Activated CD4-positive, alpha-beta T cell treated with anti-CD3 and anti-CD28 coated beads for 24 hours (primary cell): Measurements from ENCODE around the gene CCDC3.
"Not testable (repeated sequence)": the region's sequence is repeated elsewhere in the genome, so short reads cannot be mapped to it uniquely, and the experiment has no call there.

Experiments
- DNase-seq, 2 donors: peaks; one replicate each; pipeline ENCODE4 v3.0.0-alpha.2; 2020; ENCODE audit warnings: low read depth in 2 of 2

CCDC3 gene

DNA sequence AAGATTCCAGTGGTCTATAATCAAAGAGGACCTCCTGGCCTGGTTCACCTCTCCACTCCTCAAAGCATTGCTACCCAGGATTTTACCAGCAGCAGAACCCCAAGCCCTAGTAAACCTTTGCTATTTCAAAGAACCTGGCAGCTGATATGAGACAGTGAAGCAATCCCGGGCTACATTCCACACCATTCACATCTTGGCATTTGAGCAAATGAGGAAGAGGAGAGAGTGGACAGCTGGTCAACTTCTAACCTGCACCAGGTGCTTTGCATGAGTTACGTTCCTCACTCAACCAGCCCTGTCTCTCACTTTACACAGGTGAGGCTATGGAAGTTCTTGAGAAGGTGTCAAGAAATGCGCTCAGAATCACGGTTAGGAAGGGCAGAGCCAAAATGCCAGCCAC lies 1.1 kb downstream of the CCDC3 start:
- DNase-seq: no peak

- no peak for DNase-seq
These were observed 1.7 kb downstream of the CCDC3 start for GRCh38 chr10:12999849-13000248.

DNA sequence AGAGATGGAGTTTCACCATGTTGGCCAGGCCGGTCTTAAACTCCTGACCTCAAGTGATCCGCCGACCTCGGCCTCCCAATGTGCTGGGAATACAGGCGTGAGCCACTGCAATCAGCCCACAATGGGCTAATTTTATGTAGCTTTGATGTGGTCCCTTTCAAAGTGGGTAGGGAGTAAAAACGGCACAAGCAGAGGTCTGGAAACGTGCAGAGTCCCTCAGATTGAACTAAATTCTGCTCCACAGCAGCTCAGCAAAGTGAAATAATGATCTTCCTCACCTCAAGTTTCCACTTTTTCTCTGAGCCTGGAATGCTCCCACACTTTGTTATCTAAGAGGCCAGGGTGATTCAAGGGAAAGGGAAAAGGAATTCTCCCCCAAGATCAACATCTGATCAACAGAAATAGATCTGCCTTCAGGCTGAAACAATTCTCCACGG lies 6.1 kb downstream of the CCDC3 start:
- no peak for DNase-seq

DNA sequence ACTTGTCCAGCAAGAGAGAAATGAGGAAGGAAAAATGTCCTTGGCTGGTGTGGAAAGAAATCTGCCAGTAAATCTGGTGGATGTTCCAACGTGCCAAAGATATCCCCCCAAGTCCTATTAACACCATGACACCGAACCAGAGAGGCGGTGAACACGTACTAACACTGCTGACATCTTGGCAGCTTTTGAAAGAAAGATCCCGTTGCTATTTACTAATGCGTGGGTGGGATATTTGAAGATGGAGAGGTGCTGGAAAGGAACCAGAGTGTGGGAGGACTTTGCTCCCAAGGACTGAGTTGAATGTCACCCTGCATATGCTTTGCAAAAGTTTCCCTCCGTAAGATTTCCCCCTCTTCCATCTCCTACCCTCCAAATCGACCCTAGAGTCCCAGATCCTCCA lies 7.9 kb downstream of the CCDC3 start:
- no peak for DNase-seq

DNA sequence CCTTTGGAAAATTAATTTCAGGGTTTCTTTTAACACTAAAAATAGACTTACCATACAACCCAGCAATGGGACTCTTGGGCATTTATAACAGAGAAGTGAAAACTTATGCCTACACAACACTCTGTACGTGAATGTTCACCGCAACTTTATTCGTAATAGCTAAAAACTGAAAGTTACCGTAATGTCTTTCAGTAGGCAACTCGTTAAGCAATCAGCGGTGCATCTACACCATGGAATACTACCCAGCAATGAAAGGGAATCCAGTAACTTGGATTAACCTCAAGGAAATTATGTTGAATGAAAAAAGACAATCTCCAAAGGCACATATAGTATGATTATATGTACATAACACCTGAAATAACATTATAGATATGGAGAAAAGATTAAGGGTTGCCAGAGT lies 16.2 kb downstream of the CCDC3 start:
- DNase-seq: no peak

DNA sequence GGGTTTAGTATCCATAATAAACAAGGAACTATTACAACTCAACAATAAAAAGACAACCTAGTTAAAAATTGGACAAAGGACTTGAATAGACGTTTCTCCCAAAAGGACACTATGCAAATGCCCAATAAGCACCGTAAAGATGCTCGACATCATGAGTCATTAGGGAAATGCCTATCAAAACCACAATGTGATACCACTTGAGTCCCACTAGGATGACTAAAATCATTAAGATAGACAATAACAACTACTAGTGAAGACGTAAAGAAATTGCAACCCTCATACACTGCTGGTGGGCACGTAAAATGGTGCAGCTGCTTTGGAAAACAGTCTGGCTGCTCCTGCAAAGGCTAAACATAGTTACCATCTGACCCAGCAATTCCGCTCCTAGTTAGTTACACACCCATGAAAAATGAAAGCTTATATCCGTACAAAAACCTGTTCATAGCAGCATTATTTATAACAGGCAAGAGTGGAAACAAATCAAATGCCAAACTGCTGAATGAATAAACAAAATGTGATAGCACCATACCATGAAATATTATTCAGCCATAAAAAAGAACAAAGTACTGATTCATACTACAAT lies 17.3 kb downstream of the CCDC3 start:
- no peak for DNase-seq

- not testable (repeated sequence) for DNase-seq
These were observed 17.9 kb downstream of the CCDC3 start for GRCh38 chr10:12983568-12983967.

GRCh38 chr10:12981570-12981969 lies 19.9 kb downstream of the CCDC3 start:
- no peak for DNase-seq

DNA sequence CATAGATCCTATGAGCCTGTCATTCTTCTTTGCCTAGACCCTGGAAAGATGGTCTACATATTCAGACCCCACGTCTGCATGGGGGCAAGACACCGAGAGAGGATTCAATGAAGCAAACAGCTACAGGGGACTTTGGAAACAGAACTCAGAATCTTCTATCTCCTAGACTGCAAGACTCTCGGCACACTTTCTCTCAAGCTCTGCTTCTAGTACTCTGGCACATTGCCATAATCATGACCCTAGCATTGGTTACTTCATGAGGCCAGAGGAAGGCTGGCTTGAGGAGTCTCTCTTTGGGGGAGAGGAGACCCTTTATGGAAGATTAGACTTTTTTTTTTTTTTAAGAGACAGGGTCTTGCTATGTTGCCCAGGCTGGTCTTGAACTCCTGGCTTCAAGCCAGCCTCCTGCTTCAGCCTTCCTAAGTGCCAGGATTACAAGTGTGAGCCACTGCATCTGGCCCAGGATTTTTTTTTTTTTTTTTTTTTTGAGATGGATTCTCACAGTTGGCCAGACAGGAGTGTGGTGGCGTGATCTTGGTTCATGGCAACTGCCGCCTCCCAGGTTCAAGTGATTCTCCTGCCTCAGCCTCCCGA lies 20.7 kb downstream of the CCDC3 start:
- DNase-seq: no peak

GRCh38 chr10:12980102-12980661 lies 21.3 kb downstream of the CCDC3 start:
- DNase-seq: no peak

DNA sequence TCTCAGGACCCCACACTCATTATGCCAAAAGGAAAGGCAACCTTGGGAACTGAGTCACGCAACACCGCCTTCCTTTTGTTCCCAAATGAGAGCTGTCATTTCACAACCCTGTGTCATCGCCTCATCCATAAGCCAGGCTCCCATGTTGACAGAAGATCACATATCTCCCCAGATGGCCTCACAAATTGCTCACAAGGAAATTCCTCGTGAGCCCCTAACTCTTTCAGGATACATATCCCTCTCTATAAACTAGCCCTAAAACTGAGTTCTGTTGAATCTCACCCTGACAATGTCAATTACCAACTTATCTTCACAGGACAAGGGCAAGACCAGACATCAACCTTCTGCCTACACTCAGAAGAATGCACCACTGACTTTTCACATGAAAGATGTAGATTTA lies 22.6 kb downstream of the CCDC3 start:
- DNase-seq: no peak

- no peak for DNase-seq
These were observed 25.6 kb downstream of the CCDC3 start for GRCh38 chr10:12975906-12976305.

- DNase-seq: no peak
These were observed 26.2 kb downstream of the CCDC3 start for GRCh38 chr10:12975266-12975665.

DNA sequence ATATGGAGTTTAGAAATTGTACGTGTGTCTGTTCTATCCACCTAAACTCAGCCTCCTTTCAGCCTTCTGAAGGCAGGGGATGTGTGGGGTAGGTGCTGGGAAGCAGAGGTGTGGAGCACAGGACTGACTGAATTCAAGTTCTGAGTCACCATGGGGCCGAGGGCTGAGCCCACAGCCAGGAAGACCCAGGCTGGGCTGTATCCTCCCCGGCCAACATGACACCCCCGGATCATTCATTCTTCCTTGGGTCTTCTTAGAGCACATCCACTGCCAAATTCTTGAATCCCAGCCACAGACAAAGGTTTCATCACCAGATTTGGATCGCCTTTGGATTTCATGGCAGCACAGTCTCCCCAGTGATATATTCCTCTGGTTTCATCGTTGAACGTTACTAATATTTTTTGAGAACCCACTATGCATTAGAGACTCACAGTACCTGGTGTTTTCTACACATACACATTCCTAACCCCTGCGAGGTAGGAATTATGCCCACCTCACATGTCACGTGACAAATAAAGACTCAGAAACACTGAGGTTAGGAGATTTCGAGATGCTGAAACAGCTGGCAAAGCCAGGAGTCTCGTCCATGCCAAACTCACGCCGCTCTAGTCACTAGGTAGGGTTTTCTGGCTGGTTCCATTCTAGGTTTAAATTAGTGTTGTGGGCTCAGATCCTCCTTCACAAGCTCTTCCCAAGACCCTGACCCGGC lies 26.9 kb downstream of the CCDC3 start:
- DNase-seq: no peak

DNA sequence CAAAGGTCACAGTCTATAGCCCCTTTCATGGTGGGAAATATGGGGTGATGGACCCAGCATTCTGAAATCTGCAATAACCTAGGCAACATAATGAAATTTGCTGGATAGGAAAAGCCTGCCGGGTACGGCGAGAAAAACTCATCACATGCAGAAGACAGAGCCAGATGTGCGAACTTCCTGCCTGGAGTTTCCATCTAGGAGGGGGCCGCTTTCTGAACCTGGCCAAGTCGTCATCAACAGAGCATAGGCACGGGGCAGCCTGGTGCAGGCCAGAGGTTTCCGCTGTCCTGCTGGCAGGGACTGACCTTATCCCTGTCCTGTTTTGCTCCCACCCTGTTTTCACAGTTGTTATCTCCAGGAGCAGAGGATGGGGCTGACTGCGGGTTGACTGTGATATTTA lies 27.4 kb downstream of the CCDC3 start:
- DNase-seq: no peak

DNA sequence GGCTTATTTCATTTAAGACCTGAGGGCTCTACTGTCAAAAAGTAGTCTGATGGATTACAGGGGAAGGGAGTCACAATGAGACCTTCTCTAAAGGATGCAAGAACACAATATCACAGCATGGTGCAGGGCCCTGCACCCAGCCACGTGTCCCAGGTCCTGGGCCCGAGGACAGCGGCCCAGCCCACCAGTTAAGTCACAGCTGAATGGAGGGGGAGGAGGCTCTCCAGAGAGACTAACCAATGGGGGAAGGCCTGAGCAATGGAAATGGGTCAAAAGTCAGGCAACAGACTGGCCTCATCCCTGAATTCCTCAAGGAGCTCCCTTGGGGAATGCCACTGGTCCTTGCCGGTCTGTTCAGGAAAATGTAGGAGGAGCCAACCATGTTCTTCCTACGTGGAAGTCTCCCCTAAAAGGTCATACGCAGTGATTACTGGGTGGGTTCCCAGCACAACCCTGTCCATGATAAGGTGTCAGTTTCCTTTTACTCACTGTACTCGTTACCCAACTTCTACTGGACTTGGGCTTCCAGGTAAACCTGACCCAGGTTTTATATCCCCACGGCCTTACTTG lies 28.3 kb downstream of the CCDC3 start:
- DNase-seq: no peak

DNA sequence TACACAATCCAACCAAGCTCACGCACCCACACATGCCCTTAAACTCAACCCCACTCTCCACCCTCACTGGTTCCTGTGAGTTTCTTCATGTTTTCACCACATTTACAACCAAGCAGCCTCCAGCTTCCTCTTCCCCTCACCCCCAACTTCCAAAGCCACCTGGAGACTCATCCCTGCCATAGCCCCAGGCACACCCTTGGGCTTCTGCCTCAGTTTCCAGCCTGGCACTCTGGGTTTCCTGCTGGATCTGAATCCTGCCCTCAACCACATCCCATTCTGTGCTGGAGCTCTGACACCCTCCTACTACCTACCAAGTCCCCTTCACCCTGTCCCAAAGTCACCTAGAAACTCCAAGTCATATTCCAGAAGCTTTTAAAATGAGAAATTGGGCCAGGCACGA lies 29.4 kb downstream of the CCDC3 start:
- no peak for DNase-seq

DNA sequence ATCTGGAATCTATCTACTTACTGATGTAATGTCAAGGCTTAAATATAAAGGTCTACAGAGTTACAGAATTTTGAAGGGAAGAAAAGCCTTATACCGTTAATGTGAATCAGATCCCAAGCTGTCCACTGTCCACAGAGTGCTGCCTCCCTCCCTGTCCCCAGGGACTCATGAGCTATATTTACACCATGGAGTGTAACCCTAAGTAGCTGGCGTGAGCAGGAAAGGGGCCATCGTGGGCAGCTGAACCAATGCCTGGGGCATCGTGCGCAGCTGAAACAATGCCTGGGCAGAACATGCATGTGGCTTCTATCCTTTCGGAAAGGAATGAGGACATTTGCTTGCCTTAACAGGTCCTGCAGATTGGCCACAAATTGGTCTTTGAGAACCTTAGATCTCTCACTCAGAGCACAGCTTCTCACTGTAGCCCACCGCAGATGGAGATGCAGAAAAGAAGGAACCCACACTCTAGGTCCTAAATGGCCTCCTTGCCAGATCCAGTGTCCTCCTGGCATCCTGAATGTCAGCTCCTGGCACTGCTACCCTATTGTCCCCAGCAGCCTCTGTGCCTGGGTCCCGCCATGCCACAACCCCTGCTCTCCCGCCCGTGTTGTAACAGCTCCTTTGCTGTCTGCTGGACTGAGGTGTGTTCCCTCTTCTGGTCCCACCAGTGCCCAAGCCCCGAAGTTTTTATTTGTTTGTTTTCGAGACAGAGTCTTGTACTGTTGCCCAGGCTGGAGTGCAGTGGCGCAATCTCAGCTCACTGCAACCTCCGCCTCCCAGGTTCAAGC lies 30.3 kb downstream of the CCDC3 start:
- no peak for DNase-seq

- no peak for DNase-seq
These were observed 31.6 kb downstream of the CCDC3 start for GRCh38 chr10:12969951-12970350.

DNA sequence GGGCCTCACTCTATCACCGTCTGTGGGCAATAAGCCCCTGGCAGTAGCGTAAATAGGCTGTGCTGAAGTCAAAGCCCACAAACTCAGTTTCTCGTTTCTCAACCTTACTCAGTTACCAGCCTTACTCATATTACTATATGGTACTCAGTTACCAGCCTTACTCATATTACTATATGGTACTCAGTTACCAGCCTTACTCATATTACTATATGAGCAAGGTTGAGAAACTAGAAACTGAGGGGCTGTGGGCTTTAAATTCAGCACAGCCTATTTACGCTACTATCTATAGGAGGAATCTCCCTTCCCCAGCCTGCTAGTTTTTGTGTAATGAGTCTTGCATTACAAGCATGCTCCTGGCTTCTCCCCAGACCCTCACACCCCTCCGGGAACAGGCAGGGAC lies 35.4 kb downstream of the CCDC3 start:
- no peak for DNase-seq

DNA sequence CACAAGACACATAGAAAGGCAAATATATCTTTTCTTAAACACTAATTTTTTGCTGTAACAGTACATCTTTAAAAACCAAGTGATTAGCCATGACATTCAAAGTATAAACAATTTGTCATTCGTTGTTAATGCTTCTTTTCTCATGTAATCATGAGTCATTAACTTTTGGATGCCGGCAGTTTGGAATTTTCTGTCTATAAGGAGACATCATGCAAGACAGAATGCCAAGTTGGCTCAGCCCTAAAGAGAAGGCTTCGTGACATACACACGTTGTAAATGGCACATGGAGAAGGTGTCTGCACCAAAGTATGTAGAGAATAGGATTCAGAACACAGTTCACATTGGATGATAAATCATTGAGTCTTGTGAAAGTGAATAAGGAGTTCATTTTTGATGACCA lies 35.9 kb downstream of the CCDC3 start:
- DNase-seq: no peak

DNA sequence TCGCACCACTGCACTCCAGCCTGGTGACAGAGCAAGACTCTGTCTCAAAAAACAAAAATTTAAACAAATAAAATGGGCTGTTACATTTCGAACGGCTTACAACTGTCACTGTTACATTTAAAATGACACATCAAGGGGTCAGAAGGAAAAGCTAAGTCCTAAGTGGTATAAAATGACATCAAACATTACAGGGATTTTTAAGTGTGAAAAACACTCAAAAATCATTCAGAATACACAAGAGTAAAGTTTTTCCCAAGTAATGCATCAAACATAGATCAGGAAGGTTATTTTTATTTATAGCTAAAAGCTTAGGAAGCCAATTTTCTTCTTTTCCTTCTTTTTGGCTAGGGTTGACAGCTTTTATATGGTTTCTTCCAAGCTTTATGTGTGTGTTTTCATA lies 39.0 kb downstream of the CCDC3 start:
- DNase-seq: no peak
